ENCODE measurements around the gene SLC35B4. TPM values are rescaled to one million over a fixed set of nuclear protein-coding genes. Genes with fewer than 3 reads are reported as not detected.

Gene SLC35B4
- total RNA-seq, 2 donors from 2014 or later = 35.6 to 42.2 TPM

DNA sequence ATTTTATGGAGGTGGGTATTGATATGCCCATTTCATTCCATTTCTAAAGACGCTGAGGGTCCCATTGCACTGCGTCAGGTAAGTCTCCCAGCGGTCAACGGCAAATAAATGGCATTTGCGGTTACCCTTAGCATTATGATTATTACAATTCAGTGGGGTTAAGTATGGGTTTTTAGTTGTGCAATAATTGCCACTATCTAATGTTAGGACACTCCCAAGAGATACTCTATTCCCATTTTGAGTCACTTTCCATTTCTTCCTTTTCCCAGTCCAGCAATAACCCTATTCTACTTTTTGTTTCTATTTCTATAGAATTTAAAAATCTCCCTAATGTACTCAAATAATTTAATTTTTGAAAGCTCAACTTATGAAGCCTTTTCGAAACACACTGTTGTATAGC is 4.0 kb downstream of the SLC35B4 start:
- Mint-ChIP-seq H3K4me3 (no peak overlapping the region), H3K36me3 (ENCODE audit: low read depth) (peaks cover 10% of the 10 kb centered on the region), H3K4me1 (peaks cover 12% of the 10 kb centered on the region)

DNA sequence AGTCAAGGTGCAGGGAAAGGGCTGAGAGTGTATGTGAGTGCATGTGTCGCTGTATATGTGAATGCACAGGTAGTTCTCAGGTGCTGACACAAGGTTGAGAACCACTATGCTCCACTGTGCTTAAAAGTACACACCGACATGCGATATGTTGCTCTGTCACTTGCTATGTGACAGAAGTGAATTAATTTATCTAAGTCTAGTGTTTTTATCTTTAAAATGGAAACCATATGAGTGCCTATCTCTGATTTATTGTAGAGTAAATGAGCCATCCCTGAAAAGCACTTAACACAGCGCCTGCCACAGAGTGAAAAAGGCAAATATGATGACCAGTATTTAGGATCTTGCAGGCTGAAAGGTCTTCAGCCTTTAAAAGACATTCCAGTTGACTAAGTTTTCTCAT is 4.9 kb downstream of the SLC35B4 start:
- Mint-ChIP-seq H3K4me1 (peaks cover 7% of the 10 kb centered on the region), H3K27me3 (ENCODE audit: insufficient read depth) (no peaks in the 10 kb centered on the region), H3K4me3 (no peak overlapping the region), H3K9me3 (no peaks in the 10 kb centered on the region), H3K36me3 (ENCODE audit: low read depth) (peaks cover 10% of the 10 kb centered on the region), H3K27ac (no peak overlapping the region)
- no peak for DNase-seq
- Histone ChIP-seq H3K4me1 (ENCODE audit: control insufficient read depth, insufficient read depth, low read length) (no peaks in the 10 kb centered on the region), H3K9ac (ENCODE audit: extremely low read depth, low read length, poor library complexity, severe bottlenecking) (no peak overlapping the region), H3K27ac (ENCODE audit: low read depth, low read length) (no peak overlapping the region), H3K9me3 (ENCODE audit: control insufficient read depth, low read length) (no peaks in the 10 kb centered on the region), H3K36me3 (ENCODE audit: control insufficient read depth, insufficient read depth, low read length) (peaks cover 14% of the 10 kb centered on the region), H3K27me3 (ENCODE audit: control insufficient read depth, insufficient read depth, low read length, poor library complexity, severe bottlenecking) (no peaks in the 10 kb centered on the region), H3K4me3 (ENCODE audit: low read length) (no peak overlapping the region)
- WGBS, 2 experiments (ENCODE audit: insufficient coverage in 1 of 2, insufficient read length in 1 of 2) = 95 to 98% methylated on average over 4 of the region's 4 CpGs
- TF ChIP-seq, protein P1, sequence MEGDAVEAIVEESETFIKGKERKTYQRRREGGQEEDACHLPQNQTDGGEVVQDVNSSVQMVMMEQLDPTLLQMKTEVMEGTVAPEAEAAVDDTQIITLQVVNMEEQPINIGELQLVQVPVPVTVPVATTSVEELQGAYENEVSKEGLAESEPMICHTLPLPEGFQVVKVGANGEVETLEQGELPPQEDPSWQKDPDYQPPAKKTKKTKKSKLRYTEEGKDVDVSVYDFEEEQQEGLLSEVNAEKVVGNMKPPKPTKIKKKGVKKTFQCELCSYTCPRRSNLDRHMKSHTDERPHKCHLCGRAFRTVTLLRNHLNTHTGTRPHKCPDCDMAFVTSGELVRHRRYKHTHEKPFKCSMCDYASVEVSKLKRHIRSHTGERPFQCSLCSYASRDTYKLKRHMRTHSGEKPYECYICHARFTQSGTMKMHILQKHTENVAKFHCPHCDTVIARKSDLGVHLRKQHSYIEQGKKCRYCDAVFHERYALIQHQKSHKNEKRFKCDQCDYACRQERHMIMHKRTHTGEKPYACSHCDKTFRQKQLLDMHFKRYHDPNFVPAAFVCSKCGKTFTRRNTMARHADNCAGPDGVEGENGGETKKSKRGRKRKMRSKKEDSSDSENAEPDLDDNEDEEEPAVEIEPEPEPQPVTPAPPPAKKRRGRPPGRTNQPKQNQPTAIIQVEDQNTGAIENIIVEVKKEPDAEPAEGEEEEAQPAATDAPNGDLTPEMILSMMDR (conservative IDR thresholded peaks at IDR 0.05) = no peak

More for the DNA sequence above, 4.0 kb downstream of the SLC35B4 start:
- H3K4me1 ChIP-seq (ENCODE audit: control insufficient read depth, insufficient read depth, low read length) = no peaks in the 10 kb centered on the region
- no peak overlapping the region for H3K4me3 ChIP-seq (ENCODE audit: low read length)
- no peak overlapping the region for H3K27ac ChIP-seq (ENCODE audit: low read depth, low read length)
- H3K9ac ChIP-seq (ENCODE audit: extremely low read depth, low read length, poor library complexity, severe bottlenecking) = no peak overlapping the region
- Mint-ChIP-seq H3K27me3 (ENCODE audit: insufficient read depth) (no peaks in the 10 kb centered on the region), H3K9me3 (no peaks in the 10 kb centered on the region), H3K27ac (no peak overlapping the region)
- H3K9me3 ChIP-seq (ENCODE audit: control insufficient read depth, low read length) = no peaks in the 10 kb centered on the region
- 81% methylated on average over 6 of the region's 6 CpGs; no CpG with 5 or more reads in 1 of the 2 experiments for WGBS, 2 experiments (ENCODE audit: insufficient coverage in 1 of 2, insufficient read length in 1 of 2)
- TF ChIP-seq, protein P1 (conservative IDR thresholded peaks at IDR 0.05) = no peak
- H3K27me3 ChIP-seq (ENCODE audit: control insufficient read depth, insufficient read depth, low read length, poor library complexity, severe bottlenecking) = no peaks in the 10 kb centered on the region
- no peak for DNase-seq
- peaks cover 14% of the 10 kb centered on the region for H3K36me3 ChIP-seq (ENCODE audit: control insufficient read depth, insufficient read depth, low read length)

DNA sequence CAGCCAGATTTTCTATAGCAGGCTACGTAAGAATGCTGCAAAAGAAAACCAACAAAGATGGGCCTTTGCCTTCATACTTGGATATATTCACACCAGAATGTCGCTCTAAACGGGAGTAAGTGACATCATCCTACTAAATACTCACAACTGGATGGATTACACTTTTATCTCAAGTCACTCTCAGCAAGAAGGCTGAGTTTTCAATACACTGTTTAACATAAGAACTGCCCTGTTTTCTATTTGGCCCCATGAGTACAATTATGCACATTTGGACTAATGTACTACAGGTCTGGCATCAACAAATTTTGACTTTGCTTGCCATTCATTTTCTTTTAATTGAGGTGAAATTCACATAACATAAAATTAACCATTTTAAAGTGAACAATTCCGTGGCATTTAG is 8.2 kb downstream of the SLC35B4 start:
- no peak for DNase-seq
- WGBS, 2 experiments (ENCODE audit: insufficient coverage in 1 of 2, insufficient read length in 1 of 2) = 90 to 92% methylated on average over 4 of the region's 4 CpGs
- Mint-ChIP-seq H3K9me3 (no peaks in the 10 kb centered on the region), H3K27me3 (ENCODE audit: insufficient read depth) (no peaks in the 10 kb centered on the region), H3K27ac (no peak overlapping the region), H3K36me3 (ENCODE audit: low read depth) (peaks cover 34% of the 10 kb centered on the region), H3K4me3 (no peak overlapping the region), H3K4me1 (no peaks in the 10 kb centered on the region)
- Histone ChIP-seq H3K9me3 (ENCODE audit: control insufficient read depth, low read length) (no peaks in the 10 kb centered on the region), H3K36me3 (ENCODE audit: control insufficient read depth, insufficient read depth, low read length) (peaks cover 41% of the 10 kb centered on the region), H3K4me1 (ENCODE audit: control insufficient read depth, insufficient read depth, low read length) (no peaks in the 10 kb centered on the region), H3K9ac (ENCODE audit: extremely low read depth, low read length, poor library complexity, severe bottlenecking) (no peak overlapping the region), H3K4me3 (ENCODE audit: low read length) (no peak overlapping the region), H3K27me3 (ENCODE audit: control insufficient read depth, insufficient read depth, low read length, poor library complexity, severe bottlenecking) (no peaks in the 10 kb centered on the region), H3K27ac (ENCODE audit: low read depth, low read length) (no peak overlapping the region)
- TF ChIP-seq, protein P1 (conservative IDR thresholded peaks at IDR 0.05) = no peak

Data from endodermal cell (in vitro differentiated cells).